Esophagus muscularis mucosa (tissue), 4 donors: Measurements from ENCODE around the gene CMTM5. TPM values are rescaled to one million over a fixed set of nuclear protein-coding genes. Genes with fewer than 3 reads are reported as not detected.

Experiments used
- DNase-seq: peaks from one replicate; pipeline ENCODE4 v3.0.0-alpha.2; 2017; ENCODE audit errors: extremely low spot score
- H3K27ac ChIP-seq, 4 donors: fragments of 200-600 bp; sonication (generic); replicated peaks in 1 of 4; 1 replicate in 3 of 4; 2 replicates in 1 of 4; pipeline ENCODE4 v1.5.1; 2016 to 2019; ENCODE audit warnings: mild to moderate bottlenecking in 1 of 4
- H3K27me3 ChIP-seq, 4 donors: fragments of 200-600 bp; sonication (generic); one replicate each; pipeline versions ENCODE4 v1.5.1 to v1.6.0; 2016 to 2019
- H3K36me3 ChIP-seq, 4 donors: fragments of 200-600 bp; sonication (generic); one replicate each; pipeline ENCODE4 v1.5.1; 2016 to 2019
- H3K4me1 ChIP-seq, 4 donors: fragments of 200-600 bp; sonication (generic); one replicate each; pipeline ENCODE4 v1.5.1; 2016 to 2019
- H3K4me3 ChIP-seq, 4 donors: fragments of 200-600 bp; sonication (generic); 1 replicate in 2 of 4; 2 replicates in 2 of 4; pipeline ENCODE4 v1.5.1; 2016 to 2019; ENCODE audit warnings: mild to moderate bottlenecking in 4 of 4, moderate library complexity in 1 of 4
- H3K9me3 ChIP-seq, 4 donors: fragments of 200-600 bp; sonication (generic); 1 replicate in 3 of 4; 2 replicates in 1 of 4; pipeline ENCODE4 v1.5.1; 2016 to 2019
- CTCF ChIP-seq, 3 experiments: fragments of 200-600 bp in 2 of 3; fragments of 450-650 bp in 1 of 3; sonication (generic) in 2 of 3; IDR thresholded peaks; one replicate each; pipeline ENCODE4 v1.5.1; 2017 to 2019; ENCODE audit warnings: antibody characterized with exemption in 3 of 3, mild to moderate bottlenecking in 2 of 3, moderate library complexity in 1 of 3
- EP300 ChIP-seq: sonication (generic); formaldehyde crosslinking; IDR thresholded peaks from one replicate; pipeline ENCODE4 v1.6.1; 2017; ENCODE audit warnings: antibody characterized with exemption
- POLR2A ChIP-seq: fragments of 450-650 bp; IDR thresholded peaks from one replicate; pipeline ENCODE4 v1.6.1; 2017; ENCODE audit warnings: antibody characterized with exemption, moderate library complexity, mild to moderate bottlenecking, low read depth
- POLR2AphosphoS5 ChIP-seq, 2 donors: sonication (generic); formaldehyde crosslinking; IDR thresholded peaks; one replicate each; pipeline ENCODE4 v1.6.1; 2017; ENCODE audit warnings: antibody characterized with exemption in 2 of 2
- WGBS: methylation state at CpG from one replicate; pipeline ENCODE4 v1.1.5; 2018; 5-methylcytosine and 5-hydroxymethylcytosine counted together
- intact Hi-C: fragments of 100-400 bp; cut with DNase I; formaldehyde crosslinking; loops from one replicate; pipeline ENCODE4 v1.15.1; 2023
- total RNA-seq, 4 donors: library from RNA; depleted of rRNA; stranded (reverse); fragments of >200 nt; gene quantifications; one replicate each; pipeline versions ENCODE4 v1.1.0 to v1.2.1, GENCODE V29; 2016

The CMTM5 gene
- total RNA-seq, 4 donors from 2014 or later = 0.78 to 2.9 (median 1.9) TPM

- DNase-seq = no peak
- Histone ChIP-seq H3K36me3 (peaks cover 0 to 90% (median 0%) of the 10 kb centered on the region in 4 donors), H3K27ac (no peak overlapping the region), H3K4me3 (no peak overlapping the region), H3K9me3 (no peaks in the 10 kb centered on the region), H3K4me1 (no peaks in the 10 kb centered on the region), H3K27me3 (peaks cover 0 to 12% (median 0%) of the 10 kb centered on the region in 4 donors)
- intact Hi-C loops = no loop called here
- 85% methylated on average over 3 of the region's 4 CpGs for WGBS
- no peak for TF ChIP-seq EP300
- no peak for TF ChIP-seq CTCF (IDR thresholded peaks at IDR 0.05)
- no peak for TF ChIP-seq POLR2A
- TF ChIP-seq POLR2AphosphoS5 (IDR thresholded peaks at IDR 0.05) = no peak
Observed at GRCh38 chr14:23401291-23401690, 24.4 kb downstream of the CMTM5 start.

DNA sequence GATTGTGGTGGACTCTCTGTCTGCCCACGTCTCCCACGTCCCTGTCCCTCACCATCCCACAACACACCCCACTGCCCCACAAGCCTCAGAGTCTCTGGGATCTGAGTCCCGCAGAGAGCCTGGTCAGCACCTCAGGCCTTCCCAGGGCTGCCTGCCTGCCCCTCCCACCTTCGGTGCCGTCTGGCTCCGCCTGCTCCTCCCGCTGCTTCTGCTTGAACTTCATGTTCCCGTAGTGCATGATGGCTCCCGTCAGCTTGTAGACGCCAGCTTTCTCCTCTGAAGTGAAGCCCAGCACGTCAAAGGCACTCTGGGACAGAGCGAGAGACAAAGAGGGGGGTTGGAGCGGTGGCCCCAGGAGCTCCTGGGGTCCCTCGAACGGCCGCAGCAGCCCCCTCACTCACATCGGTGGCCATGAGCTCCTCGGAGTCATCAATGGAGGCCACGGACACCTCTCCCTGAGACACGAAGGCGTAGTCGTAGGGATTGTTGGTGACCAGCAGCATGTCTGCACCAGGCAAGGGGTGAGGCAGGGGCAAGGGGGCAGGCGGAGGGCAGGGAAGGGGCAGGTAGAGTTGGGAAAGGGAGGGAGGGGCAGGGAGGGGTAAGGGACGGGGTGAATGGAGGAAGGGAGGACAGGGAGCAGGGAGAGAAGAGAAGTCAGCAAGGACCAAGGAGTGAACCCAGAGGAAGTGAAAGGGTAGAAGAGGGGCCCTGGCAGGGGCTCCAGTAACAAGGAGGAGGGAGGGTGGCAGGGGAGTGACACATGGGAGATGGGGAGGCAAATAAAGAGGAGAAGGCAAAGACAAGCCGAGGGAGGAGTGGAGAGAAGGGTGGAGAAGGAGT lies 25.7 kb downstream of the CMTM5 start:
- 61% methylated on average over 24 of the region's 25 CpGs for WGBS
- no peak for DNase-seq
- Histone ChIP-seq H3K4me1 (no peaks in the 10 kb centered on the region), H3K27ac (no peak overlapping the region), H3K36me3 (peaks cover 0 to 87% (median 0%) of the 10 kb centered on the region in 4 donors), H3K27me3 (peaks cover 0 to 15% (median 0%) of the 10 kb centered on the region in 4 donors), H3K9me3 (no peaks in the 10 kb centered on the region), H3K4me3 (no peak overlapping the region)
- TF ChIP-seq EP300 (no peak), POLR2AphosphoS5 (IDR thresholded peaks at IDR 0.05) (no peak), CTCF (IDR thresholded peaks at IDR 0.05) (no peak), POLR2A (no peak)
- intact Hi-C loops = no loop called here

DNA sequence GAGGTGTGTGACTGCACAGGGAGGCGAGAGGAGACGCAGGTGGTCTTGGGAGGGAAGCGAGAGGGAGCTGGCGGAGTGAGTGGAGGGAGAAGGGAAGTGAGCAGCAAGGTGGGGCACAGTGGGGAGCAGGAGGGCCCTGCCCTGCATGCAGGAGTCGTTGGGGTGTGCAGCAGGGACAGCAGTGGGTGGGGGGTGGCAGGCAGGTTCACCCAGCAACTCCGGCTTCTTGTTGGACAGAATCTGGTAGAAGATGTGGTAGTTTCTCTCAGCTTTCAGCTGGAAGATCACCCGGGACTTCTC lies 26.2 kb downstream of the CMTM5 start:
- DNase-seq = no peak
- Histone ChIP-seq H3K4me1 (no peaks in the 10 kb centered on the region), H3K27ac (no peak overlapping the region), H3K36me3 (peaks cover 0 to 84% (median 0%) of the 10 kb centered on the region in 4 donors), H3K4me3 (no peak overlapping the region), H3K9me3 (no peaks in the 10 kb centered on the region), H3K27me3 (peaks cover 0 to 16% (median 0%) of the 10 kb centered on the region in 4 donors)
- intact Hi-C loops = no loop called here
- TF ChIP-seq POLR2A = no peak
- TF ChIP-seq CTCF (IDR thresholded peaks at IDR 0.05) = no peak
- TF ChIP-seq POLR2AphosphoS5 (IDR thresholded peaks at IDR 0.05) = no peak
- TF ChIP-seq EP300 = no peak
- WGBS = 55% methylated on average over 7 of the region's 7 CpGs

DNA sequence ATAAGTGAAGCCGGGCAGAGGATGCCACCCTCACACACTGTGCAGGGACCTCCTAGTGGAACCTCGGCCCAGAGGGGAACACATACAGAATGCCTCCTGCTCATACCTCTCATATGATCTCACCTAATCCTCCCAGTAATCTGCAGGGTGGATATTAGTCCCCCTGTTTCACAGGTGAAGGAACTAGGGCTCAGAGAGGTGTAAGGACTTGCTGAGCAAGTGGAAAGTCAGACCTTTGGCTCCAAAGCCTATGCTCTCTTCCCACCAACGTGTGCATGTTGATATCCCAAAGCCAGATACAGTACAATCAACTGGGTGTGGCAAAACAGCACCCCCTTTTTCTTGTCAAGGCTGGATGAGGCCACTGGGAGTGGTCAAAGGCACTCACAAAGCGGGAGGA lies 27.1 kb downstream of the CMTM5 start:
- no peaks in the 10 kb centered on the region for H3K9me3 ChIP-seq
- H3K4me3 ChIP-seq = no peak overlapping the region
- no peak overlapping the region for H3K27ac ChIP-seq
- peaks cover 0 to 16% (median 0%) of the 10 kb centered on the region in 4 donors for H3K27me3 ChIP-seq
- H3K36me3 ChIP-seq = peaks cover 0 to 76% (median 0%) of the 10 kb centered on the region in 4 donors
- TF ChIP-seq POLR2AphosphoS5 (IDR thresholded peaks at IDR 0.05) (no peak), EP300 (no peak), POLR2A (no peak), CTCF (IDR thresholded peaks at IDR 0.05) (no peak)
- 75% methylated on average over 4 of the region's 4 CpGs for WGBS
- intact Hi-C loops = no loop called here
- DNase-seq = no peak
- H3K4me1 ChIP-seq = peaks cover 0 to 2% (median 0%) of the 10 kb centered on the region in 4 donors
